Astrocyte of the spinal cord (primary cell): ENCODE results near the gene MMP20.

Source experiments
- DNase-seq: peaks from one replicate; pipeline ENCODE4 v3.0.0; 2011; ENCODE audit warnings: low read depth, low spot score
- H3K4me3 ChIP-seq: 2 replicates; pipeline ENCODE4 v1.5.1; 2011; ENCODE audit warnings: low read depth, mild to moderate bottlenecking, low read length, moderate library complexity
- CTCF ChIP-seq: IDR thresholded peaks from 2 replicates; pipeline ENCODE4 v1.5.1; 2012; ENCODE audit warnings: low read depth, mild to moderate bottlenecking, low read length, inconsistent platforms
- in situ Hi-C: cut with HindIII; loops from 2 replicates; pipeline ENCODE4 v1.10.0; 2017; ENCODE audit warnings: low sequenced_read_pairs

The MMP20 gene

GRCh38 chr11:102590276-102591049 is 34.7 kb downstream of the MMP20 start:
- H3K4me3 ChIP-seq, result no peak overlapping the region
- in situ Hi-C loops, result no loop called here
- DNase-seq, result no peak
- TF ChIP-seq CTCF, result no peak

GRCh38 chr11:102589047-102589459 is 36.1 kb downstream of the MMP20 start:
- no peak overlapping the region for H3K4me3 ChIP-seq
- DNase-seq, result no peak
- in situ Hi-C loops, result no loop called here
- TF ChIP-seq CTCF, result no peak

GRCh38 chr11:102587722-102588121 is 37.4 kb downstream of the MMP20 start:
- no peak for TF ChIP-seq CTCF
- H3K4me3 ChIP-seq, result no peak overlapping the region
- DNase-seq, result no peak
- in situ Hi-C loops, result no loop called here

GRCh38 chr11:102583141-102583873 is 41.8 kb downstream of the MMP20 start:
- in situ Hi-C loops, result no loop called here
- no peak for TF ChIP-seq CTCF
- no peak overlapping the region for H3K4me3 ChIP-seq
- no peak for DNase-seq

GRCh38 chr11:102582140-102582539 is 43.0 kb downstream of the MMP20 start:
- DNase-seq, result no peak
- TF ChIP-seq CTCF, result no peak
- no peak overlapping the region for H3K4me3 ChIP-seq
- in situ Hi-C loops, result no loop called here

GRCh38 chr11:102581066-102581465 is 44.1 kb downstream of the MMP20 start:
- no peak overlapping the region for H3K4me3 ChIP-seq
- DNase-seq, result no peak
- in situ Hi-C loops, result no loop called here
- TF ChIP-seq CTCF, result no peak
